GM18498 (cell line): ENCODE measurements around the gene CST9.

Experiments used
- ATAC-seq: cut with Tn5 transposase; IDR thresholded peaks from one replicate; pipeline ENCODE4 v1.9.1; 2021; ENCODE audit warnings: mild to moderate bottlenecking, moderate library complexity; ENCODE audit not compliant: unreplicated experiment

The CST9 gene, protein sequence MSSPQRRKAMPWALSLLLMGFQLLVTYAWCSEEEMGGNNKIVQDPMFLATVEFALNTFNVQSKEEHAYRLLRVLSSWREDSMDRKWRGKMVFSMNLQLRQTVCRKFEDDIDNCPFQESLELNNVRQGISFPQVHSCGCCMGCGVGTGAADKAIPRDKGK

DNA sequence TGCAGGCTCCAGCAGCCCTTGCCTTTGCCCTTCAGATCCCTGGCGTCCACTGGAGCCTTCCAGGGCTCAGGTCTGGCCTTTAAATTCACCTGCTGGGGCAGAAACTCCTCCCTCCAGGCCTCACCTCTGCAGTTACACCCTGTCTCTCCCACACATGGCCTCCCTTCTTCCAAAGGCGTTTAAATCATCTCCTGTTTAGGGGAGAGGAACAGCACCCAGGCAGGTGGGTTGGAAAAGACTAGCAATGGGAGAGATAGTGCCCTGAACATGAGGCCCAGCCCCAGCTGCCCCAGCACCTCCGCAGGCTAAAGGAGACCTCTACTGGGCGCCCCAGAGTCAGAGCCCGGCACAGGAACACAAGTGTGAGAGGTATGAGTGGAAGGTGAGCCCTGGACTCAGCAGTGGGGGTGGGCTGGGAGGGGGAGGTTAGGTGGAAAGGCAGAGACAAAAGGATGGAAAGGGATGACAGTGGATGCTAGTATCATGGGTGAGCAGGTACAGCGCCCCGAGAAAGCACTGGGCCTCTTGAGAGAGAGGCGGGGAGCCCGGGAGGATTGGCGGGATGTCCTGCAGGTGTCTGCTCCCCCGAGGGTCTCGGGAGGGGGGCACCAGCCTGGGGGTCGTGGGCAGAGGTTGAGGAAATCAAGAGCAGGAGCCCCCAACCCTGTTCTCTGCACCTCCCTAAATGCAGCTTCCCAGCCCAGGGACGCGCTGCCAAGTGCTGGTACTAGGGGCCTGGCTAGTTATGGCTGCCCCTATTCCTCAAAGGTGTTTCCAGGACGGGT, at the start of gene CST9:
Gene CST9 (minus strand): TSS at position 51 of the 785 bp plus-strand sequence. CDS start 53 bp downstream, outside the sequence.
- ATAC-seq = no peak

DNA sequence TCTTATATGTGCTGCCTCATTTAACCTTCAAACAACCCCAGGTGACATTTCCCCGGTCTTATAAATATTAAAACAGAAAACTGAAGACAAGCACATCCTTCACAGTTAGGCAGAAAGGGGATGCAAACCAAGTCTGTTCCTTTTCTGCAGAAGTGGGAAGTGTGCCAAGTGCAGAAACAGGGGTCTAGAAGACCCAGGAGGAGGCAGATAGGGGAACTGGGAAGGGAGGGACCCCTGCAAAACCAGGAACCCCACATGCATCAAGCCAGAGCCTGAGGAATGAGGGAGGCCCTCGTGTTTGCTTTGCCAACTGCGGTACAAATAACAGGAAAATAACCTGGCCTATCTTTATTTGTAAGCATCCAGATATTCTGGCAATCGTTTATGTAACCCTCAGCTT, 49.0 kb upstream of the CST9 start:
- no peak for ATAC-seq

DNA sequence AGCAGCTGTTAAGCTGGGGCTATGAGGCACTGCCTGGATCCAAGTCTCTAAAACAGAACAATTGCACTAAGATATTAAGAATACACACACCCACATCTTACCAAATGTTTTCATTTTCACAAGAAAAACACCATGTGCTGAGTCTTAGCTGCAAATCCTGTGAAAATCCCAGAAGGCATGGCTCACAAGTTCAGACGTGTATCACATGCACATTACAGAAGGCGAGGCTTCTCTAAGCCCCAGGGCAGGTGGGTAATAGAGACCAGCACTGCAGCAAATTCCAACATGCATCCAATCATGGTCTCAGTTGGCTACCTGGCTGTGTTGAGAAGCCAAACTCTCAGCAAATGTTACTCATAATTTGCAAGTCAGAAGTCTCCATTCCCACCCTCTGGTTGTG, 48.3 kb upstream of the CST9 start:
- no peak for ATAC-seq

DNA sequence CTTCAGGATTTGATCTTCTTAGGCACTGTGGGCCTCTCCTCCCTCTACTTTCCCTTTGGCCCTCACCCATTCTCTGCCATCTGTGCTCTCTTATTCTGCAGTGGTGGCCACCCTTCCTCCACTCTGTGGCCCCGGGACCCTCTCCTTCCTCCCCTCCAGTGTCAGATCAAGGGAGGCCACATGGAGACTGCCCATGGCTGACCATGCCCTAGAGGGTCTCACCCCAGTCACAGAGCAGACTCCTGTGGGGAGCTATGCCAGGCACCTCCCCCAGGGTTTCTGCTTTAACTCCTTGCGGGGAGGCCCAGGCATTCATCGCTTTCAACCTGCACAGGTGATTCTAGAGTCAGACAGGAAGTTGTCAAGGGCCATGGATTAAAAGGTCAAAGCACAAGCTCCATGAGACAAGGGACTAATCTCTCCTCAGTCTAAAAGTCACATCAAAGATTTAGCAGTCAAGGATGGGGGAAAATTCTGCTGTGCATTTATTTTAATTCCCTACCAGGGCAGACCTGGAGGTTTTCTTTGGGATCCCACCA, 47.8 kb upstream of the CST9 start:
- ATAC-seq = no peak

DNA sequence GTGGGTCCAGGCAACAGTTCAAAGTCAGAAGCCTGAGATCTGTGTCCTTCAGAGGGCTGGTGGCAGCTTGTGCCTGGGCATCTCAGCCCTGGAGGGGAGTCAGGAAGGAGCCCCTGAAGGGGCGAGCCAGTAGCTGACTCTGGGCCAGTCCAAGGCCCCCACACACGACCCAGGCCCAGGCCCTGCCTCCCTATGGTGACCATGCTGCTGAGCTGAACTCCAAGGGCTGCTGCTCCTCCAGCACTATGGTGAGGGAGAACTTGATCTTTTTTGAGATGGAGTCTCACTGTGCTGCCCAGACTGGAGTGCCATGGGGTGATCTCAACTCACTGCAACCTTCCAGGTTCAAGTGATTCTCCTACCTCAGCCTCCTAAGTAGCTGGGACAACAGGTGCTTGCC, 47.2 kb upstream of the CST9 start:
- no peak for ATAC-seq

DNA sequence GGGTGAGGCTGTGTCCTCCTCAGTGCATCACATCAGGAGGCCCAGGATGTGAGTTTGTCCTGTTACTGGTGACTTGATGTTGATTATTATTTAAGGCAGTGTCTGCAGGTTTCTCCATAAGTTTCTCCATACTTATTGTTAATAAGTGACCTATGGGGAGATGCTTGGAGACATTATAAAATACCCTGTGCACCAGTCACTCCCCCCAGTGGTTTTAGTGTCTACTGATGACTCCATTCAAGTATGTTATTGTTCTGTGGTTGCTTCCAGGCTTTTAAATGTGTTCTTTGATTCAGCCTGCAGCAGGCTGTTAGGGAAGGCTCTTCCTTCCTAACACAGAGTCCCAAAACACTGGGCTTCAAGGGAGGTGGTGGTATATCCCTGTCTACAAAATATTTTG, 46.7 kb upstream of the CST9 start:
- ATAC-seq = no peak

DNA sequence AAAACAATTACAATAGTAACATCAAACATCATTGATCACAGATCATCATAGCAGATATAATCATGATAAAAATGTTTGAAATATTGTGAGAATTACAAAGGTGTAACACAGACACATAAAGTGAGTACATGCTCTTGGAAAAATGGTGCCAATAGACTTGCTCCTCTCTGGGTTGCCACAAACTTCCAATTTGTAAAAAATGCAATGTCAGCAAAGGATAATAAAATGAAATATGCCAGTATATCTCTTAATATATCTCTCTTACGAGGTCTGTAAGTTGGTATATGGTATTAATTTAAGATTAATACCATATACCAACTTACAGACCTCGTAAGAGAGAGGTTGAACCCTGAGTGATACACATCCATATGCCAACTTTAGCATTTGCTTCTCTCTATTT, 45.4 kb upstream of the CST9 start:
- no peak for ATAC-seq

DNA sequence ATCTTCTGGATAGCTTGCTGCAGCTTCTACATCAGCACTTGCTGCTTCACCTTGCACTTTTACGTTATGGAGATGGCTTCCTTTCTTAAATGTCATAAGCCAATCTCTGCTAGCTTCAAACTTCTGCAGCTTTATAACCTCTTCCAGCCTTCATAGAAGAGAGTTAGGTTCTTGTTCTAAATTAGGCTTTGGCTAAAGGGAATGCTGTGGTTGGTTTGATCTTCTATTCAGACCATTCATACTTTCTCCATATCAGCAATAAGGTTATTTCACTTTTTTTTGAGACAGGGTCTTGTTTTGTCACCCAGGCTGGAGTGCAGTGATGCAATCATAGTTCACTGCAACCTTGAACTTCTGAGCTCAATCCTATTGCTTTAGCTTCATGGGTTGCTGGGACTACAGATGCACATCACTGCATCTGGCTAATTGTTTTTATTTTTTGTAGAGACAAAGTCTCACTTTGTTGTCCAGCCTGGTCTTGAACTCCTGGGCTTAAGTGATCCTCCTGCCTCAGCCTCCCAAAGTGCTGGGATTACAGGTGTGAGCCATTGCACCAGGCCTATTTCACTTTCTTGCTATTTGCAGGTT, 44.2 kb upstream of the CST9 start:
- no peak for ATAC-seq

DNA sequence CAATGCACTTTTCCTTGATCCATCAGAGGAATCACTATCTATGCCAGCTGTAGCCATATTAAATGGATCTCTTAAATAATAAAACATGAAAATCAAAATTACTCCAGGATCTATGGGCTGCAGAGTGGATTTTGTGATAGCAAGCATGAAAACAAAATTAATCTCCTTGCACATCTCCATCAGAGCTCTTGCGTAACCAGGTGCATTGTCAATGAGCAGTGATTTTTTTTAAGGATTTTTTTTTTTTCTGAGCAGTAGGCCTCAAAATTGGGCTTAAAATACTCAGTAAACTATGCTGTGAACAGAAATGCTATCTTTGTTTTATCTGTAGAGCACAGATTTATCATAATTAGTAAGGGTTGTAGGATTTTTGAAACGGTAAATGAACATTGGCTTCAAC, 43.5 kb upstream of the CST9 start:
- no peak for ATAC-seq

DNA sequence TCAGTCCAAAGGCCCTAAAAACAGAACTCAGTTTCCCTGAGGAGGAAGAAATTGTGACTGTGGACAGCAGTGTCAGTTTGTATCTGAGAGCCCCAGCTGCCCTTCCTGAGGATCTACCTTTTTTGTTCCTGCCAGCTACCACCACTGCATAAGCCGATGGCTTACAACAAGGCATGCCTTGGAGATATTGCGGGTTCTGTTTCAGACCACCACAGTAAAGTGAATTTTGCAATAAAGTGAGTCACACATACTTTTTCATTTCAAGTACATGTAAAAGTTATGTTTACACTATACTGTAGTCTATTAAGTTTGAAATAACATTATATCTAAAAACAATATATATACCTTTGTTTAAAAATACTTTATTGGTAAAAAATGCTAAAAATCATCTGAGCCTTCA, 41.6 kb upstream of the CST9 start:
- ATAC-seq = no peak

DNA sequence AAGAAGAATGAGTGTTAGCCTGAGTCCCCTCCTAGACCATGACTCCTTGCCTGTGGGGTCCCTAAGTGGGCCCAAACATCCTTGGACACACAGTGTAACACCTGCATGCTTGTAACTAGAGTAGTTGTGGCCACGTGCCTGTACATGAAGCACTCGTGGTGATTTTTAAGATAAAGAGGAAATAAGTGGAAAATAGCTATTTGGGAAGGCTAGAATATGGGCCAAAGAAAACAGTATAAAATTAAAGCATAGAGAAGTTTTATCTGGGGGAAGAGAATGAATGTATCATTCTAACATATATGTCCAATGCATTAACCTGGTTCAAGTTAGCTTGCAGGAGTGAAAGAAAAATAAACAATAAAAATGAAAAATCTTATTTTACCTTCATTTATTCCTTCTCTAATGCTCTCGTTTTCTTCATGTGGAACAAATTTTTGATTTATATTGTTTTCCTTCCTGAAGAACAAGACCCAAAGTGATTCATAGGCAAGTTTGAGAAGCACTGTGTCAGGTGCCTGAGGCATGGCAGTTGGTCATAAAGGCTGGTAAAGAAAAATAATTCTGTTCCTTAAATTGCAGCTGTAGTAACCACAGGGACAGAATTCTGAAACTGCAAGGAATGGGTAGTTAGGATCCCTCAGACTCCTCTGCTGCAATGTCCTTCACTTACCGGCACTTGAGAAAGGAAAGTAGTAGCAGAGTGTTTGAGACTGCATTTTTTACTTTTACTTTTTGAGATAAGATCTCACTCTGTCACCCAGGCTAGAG, 40.6 kb upstream of the CST9 start:
- ATAC-seq = no peak

DNA sequence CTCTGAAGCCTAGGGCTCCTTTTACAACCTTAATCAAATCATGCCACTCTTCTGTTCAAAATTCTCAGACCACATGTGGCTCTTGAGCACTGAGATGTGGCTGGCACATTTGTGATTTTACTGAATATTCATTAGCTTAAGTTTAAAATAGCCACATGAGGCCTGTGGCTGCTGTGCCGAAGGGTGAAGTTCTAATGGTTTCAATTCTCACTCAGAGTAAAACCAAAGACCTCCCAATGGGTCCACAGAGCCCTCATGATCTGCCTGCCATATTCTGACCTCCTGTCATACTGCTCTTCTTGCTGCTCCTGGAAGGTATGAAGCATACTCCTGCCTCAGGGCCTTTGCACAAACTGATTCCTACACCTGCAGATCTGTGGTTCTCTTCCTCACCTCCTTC, 39.9 kb upstream of the CST9 start:
- ATAC-seq = peak; percentile 54

DNA sequence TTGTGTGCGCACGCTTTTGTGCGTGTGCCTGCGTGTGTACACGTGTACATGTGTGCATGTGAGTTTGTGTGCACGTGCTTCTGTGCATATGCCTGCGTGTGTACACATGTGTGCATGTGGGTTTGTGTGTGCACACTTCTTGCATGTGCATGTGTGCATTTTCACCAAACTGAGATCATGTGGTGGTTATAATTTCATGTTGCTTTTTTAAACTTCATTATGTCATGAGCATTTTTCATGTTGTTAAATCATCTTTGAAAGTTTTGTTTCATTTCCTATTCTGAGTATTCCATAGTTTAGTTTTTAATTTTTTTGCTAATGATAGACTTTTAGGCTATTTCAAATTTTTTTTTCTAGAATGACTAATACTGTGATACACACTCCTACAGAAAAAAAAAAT, 38.4 kb upstream of the CST9 start:
- ATAC-seq = no peak

DNA sequence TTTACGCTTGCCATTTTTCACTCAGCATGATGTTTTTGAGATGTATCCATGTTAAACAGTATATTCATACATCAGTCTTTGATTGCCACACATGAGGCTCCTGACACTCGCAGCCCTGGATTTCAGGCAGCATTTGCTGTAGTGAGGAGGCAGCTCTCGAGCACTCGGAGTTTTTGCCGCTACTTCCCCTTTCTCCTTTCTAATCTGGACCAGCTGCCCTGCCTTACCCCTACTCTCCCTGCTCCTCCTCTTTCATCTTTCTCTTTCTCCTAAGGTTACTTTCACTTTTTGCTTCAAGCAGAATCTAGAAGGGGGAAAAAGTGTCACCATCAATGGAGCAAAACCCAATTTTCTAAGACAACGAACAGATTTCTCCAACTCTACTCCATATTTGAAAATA, 37.9 kb upstream of the CST9 start:
- no peak for ATAC-seq

DNA sequence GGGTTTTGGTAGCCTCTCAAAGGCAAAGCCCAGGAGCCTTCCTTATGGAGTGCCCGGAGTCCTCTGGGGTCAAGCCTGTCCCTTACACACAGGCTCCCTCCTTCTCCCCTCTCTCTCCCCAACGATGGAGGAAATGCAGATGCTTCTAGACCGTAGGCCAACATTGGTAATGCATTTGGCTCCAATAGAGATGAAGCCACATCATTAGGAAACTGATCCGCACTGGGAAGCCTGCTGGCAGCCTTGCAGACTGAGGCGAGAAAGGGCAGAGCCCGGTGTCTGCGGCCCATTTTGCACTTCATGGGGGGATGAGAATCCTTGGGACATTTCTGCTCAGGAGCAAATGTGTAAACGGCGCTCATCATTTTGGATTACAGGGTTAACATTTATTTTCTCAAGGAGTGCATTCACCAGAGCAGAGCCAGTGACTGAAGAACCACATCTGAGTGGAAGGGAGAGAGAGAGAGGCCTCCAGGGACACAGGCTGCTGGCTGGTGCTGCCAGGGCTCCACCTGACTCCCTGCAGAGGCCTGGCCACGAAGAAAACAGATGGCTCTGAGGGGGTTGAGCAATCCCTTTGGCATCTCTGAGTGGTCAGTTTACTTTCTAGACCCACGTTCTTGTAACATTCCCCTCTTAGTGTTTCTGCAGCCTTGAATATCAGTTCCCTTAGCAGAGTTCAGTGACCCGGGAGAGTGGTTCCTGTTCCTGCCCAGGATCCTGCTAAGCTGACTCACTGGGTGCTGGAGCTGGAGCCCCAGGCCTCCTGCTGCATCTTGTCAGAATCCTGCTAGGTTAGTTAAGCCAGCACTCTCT, 36.4 kb upstream of the CST9 start:
- ATAC-seq = no peak

DNA sequence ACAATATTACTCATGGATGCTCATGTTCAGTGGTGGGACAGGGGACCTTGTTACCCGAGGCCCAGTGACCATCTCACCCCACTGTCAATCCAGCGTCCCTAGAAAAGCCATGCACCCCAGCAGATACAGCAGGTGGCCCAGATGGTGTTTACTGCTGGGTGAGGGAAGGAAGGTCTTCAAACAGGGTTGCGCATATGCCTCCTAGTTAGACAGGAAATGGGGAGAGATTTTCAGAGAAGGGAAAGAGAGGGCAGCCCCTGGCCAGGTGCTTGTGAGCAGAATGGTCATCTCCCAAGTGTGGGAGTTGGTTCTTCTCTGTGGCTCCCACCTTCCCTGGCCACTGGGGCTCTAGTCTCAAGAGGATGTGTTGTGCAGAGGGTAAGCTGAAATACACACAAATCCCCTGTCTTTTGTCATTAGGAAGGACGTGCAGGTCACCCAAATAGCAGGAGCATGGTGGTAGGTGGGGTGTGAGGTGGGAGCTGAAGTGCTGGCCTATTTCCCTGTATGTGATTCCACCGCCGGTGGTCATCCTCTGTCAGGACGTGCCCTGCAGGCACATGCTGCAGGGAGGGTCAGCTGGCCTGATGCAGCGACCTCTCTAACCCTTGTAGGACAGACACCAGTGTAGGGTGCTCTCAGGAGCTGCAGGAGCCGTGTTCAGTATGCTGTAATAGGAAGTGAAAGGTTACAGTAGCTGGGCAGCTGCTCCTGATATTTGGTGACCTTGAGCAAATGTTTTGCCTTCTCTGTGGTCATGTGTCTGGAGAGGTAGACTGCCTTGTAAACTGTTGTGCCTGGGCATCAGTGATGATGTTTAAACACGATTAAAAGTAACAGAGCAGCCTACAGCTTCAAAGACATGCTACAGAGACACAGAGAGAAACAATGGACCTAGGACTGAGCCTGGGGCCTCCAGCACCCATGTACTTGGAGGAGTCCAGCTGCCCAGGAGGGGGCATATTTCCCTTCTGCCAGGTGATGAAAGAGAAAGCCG, 35.3 kb upstream of the CST9 start:
- ATAC-seq = no peak

DNA sequence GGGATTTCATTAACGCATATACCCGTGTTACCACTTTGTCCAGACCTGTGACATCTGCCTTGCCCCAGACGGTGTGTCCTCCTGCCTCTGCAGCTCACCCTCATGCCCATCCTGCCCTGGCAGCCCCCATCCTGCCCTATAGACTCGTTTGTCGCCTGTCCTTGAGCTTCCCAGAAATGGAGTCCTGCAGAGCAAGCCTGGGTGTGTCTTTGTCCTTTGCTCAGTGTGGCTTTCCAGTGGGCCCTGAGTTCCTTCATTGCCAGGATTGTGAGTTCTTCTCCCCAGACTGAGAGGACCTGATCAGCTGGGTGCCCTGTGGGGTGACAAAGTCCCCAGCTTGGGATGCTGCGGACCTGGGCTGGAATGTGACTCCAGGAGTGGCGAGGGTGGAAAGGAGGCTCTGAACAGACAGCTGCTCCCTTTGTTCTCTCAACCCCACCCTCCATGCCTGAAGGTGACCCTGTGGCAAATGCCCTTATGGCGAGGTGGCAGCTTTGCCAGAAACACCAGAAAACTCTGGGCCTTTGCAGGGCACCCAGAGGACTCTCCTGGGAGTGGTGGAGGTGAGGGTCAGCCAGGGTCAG, 34.4 kb upstream of the CST9 start:
- ATAC-seq = no peak

DNA sequence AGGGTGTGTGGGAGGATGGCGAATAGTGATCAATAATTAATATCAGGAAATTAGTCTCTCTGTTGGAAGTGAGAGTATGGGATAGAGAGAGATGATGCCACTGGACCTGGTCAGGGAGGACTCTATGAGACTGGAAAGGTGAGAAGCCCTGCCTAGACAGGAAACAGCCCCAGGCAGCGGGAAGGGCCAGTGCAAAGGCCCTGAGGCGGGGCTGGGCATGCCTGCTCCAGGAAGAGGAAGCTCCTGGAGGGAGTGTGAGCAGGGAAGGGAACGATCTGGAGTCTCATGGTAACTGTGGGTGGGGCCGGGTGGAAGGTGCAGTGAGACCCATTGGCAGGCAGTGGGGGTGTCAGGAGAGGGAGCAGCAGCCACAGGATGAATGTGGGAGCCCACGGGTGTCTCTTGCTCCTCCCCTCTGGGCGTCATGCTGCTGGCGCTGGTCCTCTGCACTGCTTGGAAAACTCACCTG, 33.8 kb upstream of the CST9 start:
- ATAC-seq = no peak

DNA sequence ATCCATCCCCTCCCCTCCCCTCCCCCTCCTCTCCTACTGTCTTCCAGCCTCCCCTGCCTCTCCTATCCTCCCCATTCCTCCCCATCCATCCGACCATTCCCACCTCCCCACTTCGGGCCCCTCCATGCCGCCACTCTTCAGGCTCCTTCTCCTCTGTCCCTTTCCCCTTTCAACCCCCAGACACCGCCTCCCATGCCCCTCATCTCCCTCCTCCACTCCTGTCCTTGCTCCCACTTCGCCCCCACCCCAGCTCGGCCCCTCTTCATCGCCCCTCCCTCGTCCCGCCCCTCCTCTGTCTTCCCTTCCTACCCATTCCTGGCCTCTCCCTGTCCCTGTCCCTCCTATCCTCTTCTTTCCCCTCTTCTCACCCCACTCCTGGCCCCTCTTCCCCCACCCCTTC, 32.6 kb upstream of the CST9 start:
- ATAC-seq = no peak
